ENCODE measurements around the gene ZNF549.
"Not testable (repeated sequence)": the region's sequence is repeated elsewhere in the genome, so short reads cannot be mapped to it uniquely, and the experiment has no call there.

The ZNF549 gene

DNA sequence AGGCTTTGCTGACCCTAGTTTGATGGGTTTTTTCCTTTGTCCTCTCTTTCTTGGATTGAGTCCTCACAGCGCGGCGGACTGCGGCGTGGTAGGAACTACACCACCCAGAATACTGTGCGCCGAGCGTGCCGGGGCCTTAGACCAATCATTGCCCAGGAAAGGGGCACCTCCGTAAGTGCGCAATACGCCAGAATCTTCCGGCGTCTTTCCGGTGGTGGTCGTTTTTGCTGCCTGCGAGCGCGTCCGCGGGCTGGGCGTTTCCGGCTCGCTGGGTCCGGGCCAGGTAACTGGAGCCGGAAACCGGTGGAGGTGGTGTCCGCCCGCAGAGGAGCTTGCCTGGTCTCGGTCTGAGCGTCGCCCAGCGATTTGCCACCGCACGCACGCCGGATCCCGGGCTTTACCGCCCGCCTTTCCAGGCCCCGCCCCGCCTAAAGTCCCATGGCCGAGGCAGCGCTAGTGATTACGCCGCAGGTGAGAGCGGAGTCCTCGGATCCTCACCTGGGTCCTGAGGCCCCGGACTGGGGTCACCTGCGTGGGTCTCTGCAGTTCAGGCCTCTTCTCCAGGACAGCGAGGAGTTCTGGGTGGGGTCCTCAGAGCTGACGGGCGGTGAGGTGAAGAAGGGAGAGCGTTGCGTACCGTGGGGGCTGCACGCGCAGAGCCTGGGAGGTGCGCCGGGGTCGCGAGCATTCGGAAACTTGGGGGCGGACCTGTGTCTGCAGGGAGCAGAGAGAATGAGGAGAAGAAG lies at the start of gene ZNF549:
Gene ZNF549, plus strand, starts transcription at position 221 of the 746 bp plus-strand sequence. Its CDS starts 218 bp downstream, at position 439.
- peak; percentile 55 for DNase-seq (ENCODE audit: low read depth)
- no peak for TF ChIP-seq CTCF (IDR thresholded peaks at IDR 0.05; ENCODE audit: control insufficient read depth, insufficient read depth, low read depth, low read length, missing control alignments)
- peak within 1 kb of the TSS; percentile 74 for H3K4me3 ChIP-seq (ENCODE audit: control insufficient read depth, low read depth, low read length)

DNA sequence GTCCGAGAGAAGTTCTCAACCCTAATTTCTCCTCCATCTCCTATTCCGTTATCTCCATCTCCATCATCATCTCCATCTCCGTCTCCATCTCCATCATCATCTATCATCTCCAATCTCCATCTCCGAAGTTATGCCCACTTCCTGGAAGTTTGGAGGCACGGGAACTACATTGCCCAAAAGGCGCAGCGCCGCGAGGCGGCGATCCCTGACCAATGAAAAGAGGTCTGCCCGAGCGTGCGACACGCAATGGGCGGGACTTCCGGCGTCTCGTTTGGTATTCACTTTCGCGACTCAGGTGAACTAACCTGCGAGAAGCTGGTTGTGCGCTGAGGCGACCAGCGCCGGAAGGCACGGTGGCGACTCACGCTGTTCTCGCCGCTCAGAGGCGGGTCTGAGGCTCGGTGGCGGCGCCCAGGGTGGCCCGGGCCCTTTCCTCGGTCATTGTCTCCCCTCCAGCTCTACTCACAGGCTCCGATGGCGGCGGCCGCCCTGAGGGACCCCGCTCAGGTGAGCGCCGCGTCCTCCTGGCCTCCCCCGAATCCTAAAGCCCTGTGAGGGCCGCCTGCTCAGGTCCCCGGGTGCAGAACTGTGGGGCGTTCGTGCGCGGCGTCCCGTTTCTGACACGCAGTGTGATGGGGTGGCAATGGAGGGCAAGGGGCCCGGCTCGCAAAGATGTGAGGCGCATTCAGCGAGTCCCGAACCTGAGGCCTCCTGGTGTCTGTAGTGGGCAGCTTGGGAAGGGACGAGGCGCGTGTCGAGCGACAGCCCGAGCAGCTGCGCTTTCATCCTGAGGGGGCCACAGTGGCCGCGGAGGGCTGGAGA lies 39.5 kb upstream of the ZNF549 start, which contains the start of gene ZNF419:
Gene ZNF419, plus strand, starts transcription at position 274 of the 822 bp plus-strand sequence. Its CDS starts 201 bp downstream, at position 475.
- DNase-seq (ENCODE audit: low read depth): peak; percentile 45
- peak within 1 kb of the TSS; percentile 64 for H3K4me3 ChIP-seq (ENCODE audit: control insufficient read depth, low read depth, low read length)

- peak overlapping the region; percentile 53 for H3K4me3 ChIP-seq (ENCODE audit: control insufficient read depth, low read depth, low read length)
- DNase-seq (ENCODE audit: low read depth): peak; percentile 11
Observed at GRCh38 chr19:57488299-57488644, 38.9 kb upstream of the ZNF549 start.

- DNase-seq (ENCODE audit: low read depth); H3K4me3 ChIP-seq (ENCODE audit: control insufficient read depth, low read depth, low read length): not testable (repeated sequence)
Observed at GRCh38 chr19:57499332-57499679, 27.9 kb upstream of the ZNF549 start.

DNA sequence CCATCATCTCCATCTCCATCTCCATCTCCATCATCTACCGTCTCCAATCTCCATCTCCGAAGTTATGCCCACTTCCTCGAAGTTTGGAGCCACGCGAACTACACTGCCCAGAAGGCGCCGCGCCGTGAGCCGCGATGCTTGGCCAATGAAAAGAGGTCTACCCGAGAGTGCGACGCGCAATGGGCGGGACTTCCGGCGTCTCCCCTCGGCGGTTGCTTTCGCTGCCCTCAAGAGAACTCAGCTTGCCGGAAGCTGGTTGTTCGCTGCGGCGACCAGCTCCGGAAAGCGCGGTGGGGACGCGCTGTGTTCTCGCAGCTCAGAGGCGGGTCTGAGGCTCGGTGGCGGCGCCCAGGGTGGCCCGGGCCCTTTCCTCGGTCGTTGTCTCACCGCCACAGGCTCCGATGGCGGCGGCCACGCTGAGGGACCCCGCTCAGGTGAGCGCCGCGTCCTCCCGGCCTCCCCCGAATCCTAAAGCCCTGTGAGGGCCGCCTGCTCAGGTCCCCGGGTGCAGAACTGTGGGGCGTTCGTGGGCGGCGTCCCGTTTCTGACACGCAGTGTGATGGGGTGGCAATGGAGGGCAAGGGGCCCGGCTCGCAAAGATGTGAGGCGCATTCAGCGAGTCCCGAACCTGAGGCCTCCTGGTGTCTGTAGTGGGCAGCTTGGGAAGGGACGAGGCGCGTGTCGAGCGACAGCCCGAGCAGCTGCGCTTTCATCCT lies 27.3 kb upstream of the ZNF549 start, which contains the start of gene ZNF773:
Gene ZNF773, plus strand, starts transcription at position 259 of the 716 bp plus-strand sequence. Its CDS starts 143 bp downstream, at position 402.
- peak within 1 kb of the TSS; percentile 71 for H3K4me3 ChIP-seq (ENCODE audit: control insufficient read depth, low read depth, low read length)
- peak; percentile 62 for DNase-seq (ENCODE audit: low read depth)

DNA sequence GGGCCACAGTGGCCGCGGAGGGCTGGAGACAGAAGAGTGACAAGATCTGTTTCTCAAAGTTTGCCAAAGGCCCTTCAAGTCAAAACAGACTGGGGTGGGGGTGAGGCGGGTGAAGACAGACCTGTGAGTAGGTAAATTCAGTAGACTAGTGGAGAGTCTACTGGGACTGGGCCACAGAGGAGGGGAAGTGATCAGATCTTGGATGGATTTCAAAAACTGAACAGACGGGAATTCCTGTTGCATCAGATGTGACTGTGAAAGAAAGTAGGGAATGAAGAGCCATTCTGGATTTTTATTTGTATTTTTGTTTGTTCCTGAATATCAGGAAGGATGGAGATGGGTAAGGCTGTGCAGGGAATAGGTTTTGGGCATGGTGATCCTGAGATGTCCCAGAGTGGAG lies 26.8 kb upstream of the ZNF549 start:
- DNase-seq (ENCODE audit: low read depth): not testable (repeated sequence)
- H3K4me3 ChIP-seq (ENCODE audit: control insufficient read depth, low read depth, low read length): peak overlapping the region; percentile 65

- TF ChIP-seq CTCF (IDR thresholded peaks at IDR 0.05; ENCODE audit: control insufficient read depth, insufficient read depth, low read depth, low read length, missing control alignments): no peak
- H3K4me3 ChIP-seq (ENCODE audit: control insufficient read depth, low read depth, low read length): no peak overlapping the region
- DNase-seq (ENCODE audit: low read depth): no peak
Observed at GRCh38 chr19:57506163-57506562, 21.0 kb upstream of the ZNF549 start.

DNA sequence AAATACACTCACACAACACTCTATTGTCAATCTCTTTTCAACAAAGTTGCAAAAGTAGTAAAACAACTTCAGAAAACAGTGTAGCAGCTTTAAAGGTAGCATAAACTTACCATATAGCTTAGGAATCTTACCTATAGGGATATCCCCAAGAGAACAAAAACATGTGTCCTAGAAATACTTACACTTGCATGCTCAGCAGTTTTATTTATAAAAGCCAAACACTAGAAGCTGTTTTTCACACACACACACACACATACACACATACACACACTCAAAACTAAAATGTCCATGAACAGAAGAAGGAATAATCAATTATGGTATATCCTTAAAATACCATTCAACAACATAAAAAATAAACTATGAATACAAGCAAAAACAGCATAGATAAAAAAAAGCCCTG lies 15.7 kb upstream of the ZNF549 start:
- H3K4me3 ChIP-seq (ENCODE audit: control insufficient read depth, low read depth, low read length): no peak overlapping the region
- no peak for DNase-seq (ENCODE audit: low read depth)
- TF ChIP-seq CTCF (IDR thresholded peaks at IDR 0.05; ENCODE audit: control insufficient read depth, insufficient read depth, low read depth, low read length, missing control alignments): no peak

DNA sequence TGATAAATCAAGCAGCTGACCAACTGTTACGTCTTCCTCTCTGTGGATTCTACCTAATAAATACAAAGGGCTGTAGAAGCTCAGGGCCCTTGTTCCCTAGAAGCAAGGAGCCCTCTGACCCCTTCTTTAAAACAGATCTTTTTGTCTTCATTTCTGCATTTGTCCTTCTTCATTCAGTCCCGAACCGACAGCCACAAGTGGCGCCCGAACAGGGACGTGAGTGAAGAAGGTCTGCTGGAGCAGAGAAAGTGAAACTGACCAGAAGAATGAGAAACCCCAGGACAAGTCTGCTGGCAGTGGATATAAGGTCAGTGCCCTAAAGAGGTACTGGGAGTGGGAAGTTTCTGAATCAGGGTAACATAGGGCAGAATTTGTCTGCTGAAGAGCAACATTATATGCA lies 14.3 kb upstream of the ZNF549 start:
- H3K4me3 ChIP-seq (ENCODE audit: control insufficient read depth, low read depth, low read length): no peak overlapping the region
- no peak for DNase-seq (ENCODE audit: low read depth)
- TF ChIP-seq CTCF (IDR thresholded peaks at IDR 0.05; ENCODE audit: control insufficient read depth, insufficient read depth, low read depth, low read length, missing control alignments): no peak
